HepG2 (cell line): ENCODE results near the gene HES7. TPM values are rescaled to one million over a fixed set of nuclear protein-coding genes. Genes with fewer than 3 reads are reported as not detected.

Experiments used
- CENPX ChIP-seq: sonication (generic); formaldehyde crosslinking; IDR thresholded peaks from 2 replicates; pipeline ENCODE4 v1.9.0; 2021; ENCODE audit warnings: mild to moderate bottlenecking, missing genetic modification reagents, moderate library complexity
- FOXO4 ChIP-seq: sonication (generic); formaldehyde crosslinking; conservative IDR thresholded peaks from 2 replicates; pipeline ENCODE4 v1.8.1; 2023; ENCODE audit warnings: missing genetic modification reagents
- MAZ ChIP-seq, 2 experiments: sonication (generic) in 1 of 2; formaldehyde crosslinking in 1 of 2; IDR thresholded peaks; 2 replicates each; pipeline versions ENCODE4 v1.5.0 to v1.6.1; 2012 to 2020; ENCODE audit warnings: low read depth in 2 of 2, mild to moderate bottlenecking in 2 of 2, borderline replicate concordance in 1 of 2, improper control_type of control experiment in 1 of 2, low read length in 1 of 2, missing genetic modification reagents in 1 of 2, moderate library complexity in 1 of 2
- MYC ChIP-seq: sonication (generic); formaldehyde crosslinking; IDR thresholded peaks from 2 replicates; pipeline ENCODE4 v1.9.0; 2021; ENCODE audit warnings: missing genetic modification reagents, borderline replicate concordance
- NFYB ChIP-seq: sonication (generic); formaldehyde crosslinking; IDR thresholded peaks from 2 replicates; pipeline ENCODE4 v1.4.0; 2020; ENCODE audit warnings: missing genetic modification reagents
- RBFOX2 ChIP-seq: fragments of 200-400 bp; formaldehyde crosslinking; IDR thresholded peaks from 2 replicates; pipeline ENCODE4 v1.6.1; 2017; ENCODE audit warnings: low read depth, mild to moderate bottlenecking, low read length
- ZBTB38 ChIP-seq: sonication (generic); formaldehyde crosslinking; IDR thresholded peaks from 2 replicates; pipeline ENCODE4 v1.5.1; 2020; ENCODE audit warnings: mild to moderate bottlenecking, missing genetic modification reagents
- ZHX1 ChIP-seq: sonication (generic); formaldehyde crosslinking; IDR thresholded peaks from 2 replicates; pipeline ENCODE4 v1.8.1; 2022; ENCODE audit warnings: low read depth, mild to moderate bottlenecking, missing genetic modification reagents
- ZKSCAN8 ChIP-seq: IDR thresholded peaks from 2 replicates; pipeline ENCODE4 v1.6.1; 2016; ENCODE audit warnings: borderline replicate concordance, missing genetic modification reagents, missing compliant biosample characterization
- ZNF597 ChIP-seq: sonication (generic); formaldehyde crosslinking; IDR thresholded peaks from 2 replicates; pipeline ENCODE4 v1.5.0; 2020; ENCODE audit warnings: missing genetic modification reagents
- ZNF652 ChIP-seq: IDR thresholded peaks from 2 replicates; pipeline ENCODE4 v1.6.1; 2016; ENCODE audit warnings: low read depth, borderline replicate concordance
- ZNF672 ChIP-seq: sonication (generic); formaldehyde crosslinking; IDR thresholded peaks from 2 replicates; pipeline ENCODE4 v1.8.1; 2022; ENCODE audit warnings: missing genetic modification reagents
- ZNF776 ChIP-seq: sonication (generic); formaldehyde crosslinking; IDR thresholded peaks from 2 replicates; pipeline ENCODE4 v1.4.0; 2020; ENCODE audit warnings: mild to moderate bottlenecking, missing genetic modification reagents
- ZNF841 ChIP-seq: sonication (generic); formaldehyde crosslinking; IDR thresholded peaks from 2 replicates; pipeline ENCODE4 v1.8.1; 2023; ENCODE audit warnings: missing genetic modification reagents, borderline replicate concordance
- ZSCAN20 ChIP-seq: sonication (generic); formaldehyde crosslinking; IDR thresholded peaks from 2 replicates; pipeline ENCODE4 v1.4.0; 2020; ENCODE audit warnings: missing genetic modification reagents, mild to moderate bottlenecking, borderline replicate concordance
- polyA plus RNA-seq, 8 experiments: library from polyadenylated mRNA; depleted of rRNA in 3 of 8; stranded (reverse) in 7 of 8; unstranded in 1 of 8; fragments of >200 nt; fragmentation: Illumina TruSeq in 4 of 8; extraction: Trizol in 4 of 8; gene quantifications; 2 replicates each; pipeline versions ENCODE4 v1.2.1 to v1.2.3, GENCODE V29; 2011 to 2016; ENCODE audit warnings: low read depth in 4 of 8, missing spikeins in 1 of 8, mixed read lengths in 1 of 8; ENCODE audit not compliant: insufficient read depth in 1 of 8
- total RNA-seq, 5 experiments: library from RNA; depleted of rRNA; stranded (reverse); fragments of >200 nt; fragmentation: Illumina TruSeq; extraction: Trizol; gene quantifications; 2 replicates each; pipeline ENCODE4 v1.2.3, GENCODE V29; 2016; ENCODE audit warnings: low read depth in 1 of 5
- TF ChIP-seq, protein P1 (sequence below): sonication (generic); formaldehyde crosslinking; IDR thresholded peaks from 2 replicates; pipeline ENCODE4 v1.4.0; 2020; ENCODE audit warnings: missing genetic modification reagents

The HES7 gene
- total and polyA plus RNA-seq, 2 of the 13 experiments (the other 11 are each of a cell fraction or from before 2014, with no cell fraction given), result not detected

- no peak for TF ChIP-seq ZNF672 (CRISPR knock-in tag)
- no peak for TF ChIP-seq CENPX (CRISPR knock-in tag)
- TF ChIP-seq ZNF652 (CRISPR knock-in tag), result no peak
- TF ChIP-seq ZKSCAN8 (CRISPR knock-in tag), result 0 out of 2 replicates have a peak, but pooled peaks have one; percentile 5
- TF ChIP-seq ZNF776, result no peak
- TF ChIP-seq ZSCAN20, result no peak
- no peak for TF ChIP-seq ZNF597 (CRISPR knock-in tag)
- TF ChIP-seq FOXO4, result no peak
- TF ChIP-seq RBFOX2, result no peak
- peak; percentile 39; the same call in 1 of the 2 replicates for TF ChIP-seq MYC (CRISPR knock-in tag)
- no peak for TF ChIP-seq NFYB (CRISPR knock-in tag)
- no peak for TF ChIP-seq MAZ (IDR thresholded peaks at IDR 0.05; ENCODE audit: borderline replicate concordance, low read depth, low read length)
- no peak; the same call in none of the 2 replicates for TF ChIP-seq MAZ (CRISPR knock-in tag; IDR thresholded peaks at IDR 0.05; ENCODE audit: low read depth)
- TF ChIP-seq ZBTB38 (CRISPR knock-in tag), result no peak
- no peak for TF ChIP-seq ZHX1
- no peak for TF ChIP-seq ZNF841 (CRISPR knock-in tag)
- TF ChIP-seq, protein P1, sequence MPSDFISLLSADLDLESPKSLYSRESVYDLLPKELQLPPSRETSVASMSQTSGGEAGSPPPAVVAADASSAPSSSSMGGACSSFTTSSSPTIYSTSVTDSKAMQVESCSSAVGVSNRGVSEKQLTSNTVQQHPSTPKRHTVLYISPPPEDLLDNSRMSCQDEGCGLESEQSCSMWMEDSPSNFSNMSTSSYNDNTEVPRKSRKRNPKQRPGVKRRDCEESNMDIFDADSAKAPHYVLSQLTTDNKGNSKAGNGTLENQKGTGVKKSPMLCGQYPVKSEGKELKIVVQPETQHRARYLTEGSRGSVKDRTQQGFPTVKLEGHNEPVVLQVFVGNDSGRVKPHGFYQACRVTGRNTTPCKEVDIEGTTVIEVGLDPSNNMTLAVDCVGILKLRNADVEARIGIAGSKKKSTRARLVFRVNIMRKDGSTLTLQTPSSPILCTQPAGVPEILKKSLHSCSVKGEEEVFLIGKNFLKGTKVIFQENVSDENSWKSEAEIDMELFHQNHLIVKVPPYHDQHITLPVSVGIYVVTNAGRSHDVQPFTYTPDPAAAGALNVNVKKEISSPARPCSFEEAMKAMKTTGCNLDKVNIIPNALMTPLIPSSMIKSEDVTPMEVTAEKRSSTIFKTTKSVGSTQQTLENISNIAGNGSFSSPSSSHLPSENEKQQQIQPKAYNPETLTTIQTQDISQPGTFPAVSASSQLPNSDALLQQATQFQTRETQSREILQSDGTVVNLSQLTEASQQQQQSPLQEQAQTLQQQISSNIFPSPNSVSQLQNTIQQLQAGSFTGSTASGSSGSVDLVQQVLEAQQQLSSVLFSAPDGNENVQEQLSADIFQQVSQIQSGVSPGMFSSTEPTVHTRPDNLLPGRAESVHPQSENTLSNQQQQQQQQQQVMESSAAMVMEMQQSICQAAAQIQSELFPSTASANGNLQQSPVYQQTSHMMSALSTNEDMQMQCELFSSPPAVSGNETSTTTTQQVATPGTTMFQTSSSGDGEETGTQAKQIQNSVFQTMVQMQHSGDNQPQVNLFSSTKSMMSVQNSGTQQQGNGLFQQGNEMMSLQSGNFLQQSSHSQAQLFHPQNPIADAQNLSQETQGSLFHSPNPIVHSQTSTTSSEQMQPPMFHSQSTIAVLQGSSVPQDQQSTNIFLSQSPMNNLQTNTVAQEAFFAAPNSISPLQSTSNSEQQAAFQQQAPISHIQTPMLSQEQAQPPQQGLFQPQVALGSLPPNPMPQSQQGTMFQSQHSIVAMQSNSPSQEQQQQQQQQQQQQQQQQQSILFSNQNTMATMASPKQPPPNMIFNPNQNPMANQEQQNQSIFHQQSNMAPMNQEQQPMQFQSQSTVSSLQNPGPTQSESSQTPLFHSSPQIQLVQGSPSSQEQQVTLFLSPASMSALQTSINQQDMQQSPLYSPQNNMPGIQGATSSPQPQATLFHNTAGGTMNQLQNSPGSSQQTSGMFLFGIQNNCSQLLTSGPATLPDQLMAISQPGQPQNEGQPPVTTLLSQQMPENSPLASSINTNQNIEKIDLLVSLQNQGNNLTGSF (CRISPR knock-in tag), result no peak
These were observed 40.3 kb upstream of the HES7 start (continued) for GRCh38 chr17:8163978-8164814.
